Activated T-helper 17 cell treated with anti-CD3 and anti-CD28 coated beads, Interleukin-2, amount 50 U/mL, for 72 hours (primary cell): ENCODE results near the gene RASGRF2. TPM values are rescaled to one million over a fixed set of nuclear protein-coding genes. Genes with fewer than 3 reads are reported as not detected.

Experiments used
- ATAC-seq: fragments of 150-1000 bp; cut with Tn5 transposase; replicated peaks from 2 replicates; pipeline ENCODE4 v1.10.0; 2021; ENCODE audit warnings: mild to moderate bottlenecking, moderate library complexity
- H3K27ac Mint-ChIP-seq: one replicate; pipeline ENCODE4 v1.8.0; 2022; ENCODE audit warnings: mixed read lengths
- H3K27me3 Mint-ChIP-seq: one replicate; pipeline ENCODE4 v1.8.0; 2022; ENCODE audit warnings: mixed read lengths
- H3K36me3 Mint-ChIP-seq: one replicate; pipeline ENCODE4 v1.8.0; 2022; ENCODE audit warnings: low read depth, mild to moderate bottlenecking, mixed read lengths
- H3K4me1 Mint-ChIP-seq: one replicate; pipeline ENCODE4 v1.8.0; 2022; ENCODE audit warnings: mixed read lengths
- H3K4me3 Mint-ChIP-seq: one replicate; pipeline ENCODE4 v1.8.0; 2022; ENCODE audit warnings: mild to moderate bottlenecking, mixed read lengths
- H3K9me3 Mint-ChIP-seq: one replicate; pipeline ENCODE4 v1.8.0; 2022; ENCODE audit warnings: mixed read lengths
- total RNA-seq, 2 donors: library from RNA; stranded (reverse); gene quantifications; one replicate each; pipeline ENCODE4 v1.2.3, GENCODE V29; 2022

RASGRF2 gene
- total RNA-seq, 2 donors from 2014 or later, result 6.8 to 7.6 TPM

DNA sequence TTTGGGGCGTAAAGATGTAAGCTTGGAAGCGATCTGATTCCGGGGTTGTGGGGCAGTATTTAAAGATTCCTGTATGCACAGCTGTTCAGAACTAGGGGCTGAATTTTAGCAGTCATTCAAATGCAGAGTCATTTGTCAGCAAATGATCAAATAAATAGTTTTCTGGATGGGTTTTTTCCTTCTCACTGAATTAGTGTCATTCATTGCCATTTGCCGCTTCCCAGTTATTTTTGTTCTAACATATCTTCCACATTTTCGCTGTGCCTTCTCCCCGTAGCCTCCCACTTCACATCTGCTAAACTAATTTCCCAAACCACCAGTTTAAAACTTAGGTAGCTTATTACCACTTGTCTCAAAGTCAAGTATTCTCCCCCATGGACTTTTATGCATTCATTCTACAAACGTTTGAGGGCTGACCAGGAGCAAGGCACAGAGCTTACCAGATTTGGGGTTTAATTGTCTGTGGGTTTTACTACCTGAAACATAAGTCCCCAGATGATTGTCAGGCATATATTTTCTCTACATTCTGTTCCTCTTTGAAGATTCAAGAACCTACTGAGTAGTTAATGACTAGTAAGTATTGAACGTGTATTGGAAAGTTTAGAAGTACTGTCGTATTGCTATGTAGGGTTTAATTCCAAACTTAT lies 231.7 kb downstream of the RASGRF2 start:
- no peak for ATAC-seq
- H3K4me3 Mint-ChIP-seq, result no peak overlapping the region
- no peak overlapping the region for H3K27ac Mint-ChIP-seq
- peaks cover 11% of the 10 kb centered on the region for H3K36me3 Mint-ChIP-seq
- no peaks in the 10 kb centered on the region for H3K9me3 Mint-ChIP-seq
- H3K27me3 Mint-ChIP-seq, result no peaks in the 10 kb centered on the region
- peaks cover 6% of the 10 kb centered on the region for H3K4me1 Mint-ChIP-seq

DNA sequence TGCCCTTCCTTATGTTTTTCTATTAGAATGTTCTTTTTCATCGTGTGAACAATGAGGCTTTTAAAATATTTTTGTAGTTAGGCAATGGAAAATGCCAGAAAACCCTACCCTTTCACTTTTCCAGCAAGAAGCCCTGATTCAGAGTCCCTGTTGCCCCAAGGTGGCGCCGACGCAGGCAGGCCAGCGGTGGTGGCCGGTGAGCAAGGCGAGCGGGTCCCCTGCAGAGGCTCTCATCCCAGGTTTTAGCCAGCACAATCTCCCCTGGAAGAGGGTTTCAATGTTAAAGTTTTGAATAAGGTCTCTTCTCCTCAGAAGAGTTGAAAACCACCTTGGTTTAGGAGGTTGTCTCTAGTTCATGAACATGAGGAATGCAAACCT lies 232.2 kb downstream of the RASGRF2 start:
- H3K4me1 Mint-ChIP-seq, result peaks cover 6% of the 10 kb centered on the region
- H3K36me3 Mint-ChIP-seq, result peaks cover 10% of the 10 kb centered on the region
- no peak for ATAC-seq
- H3K4me3 Mint-ChIP-seq, result no peak overlapping the region
- no peak overlapping the region for H3K27ac Mint-ChIP-seq
- H3K9me3 Mint-ChIP-seq, result no peaks in the 10 kb centered on the region
- no peaks in the 10 kb centered on the region for H3K27me3 Mint-ChIP-seq

DNA sequence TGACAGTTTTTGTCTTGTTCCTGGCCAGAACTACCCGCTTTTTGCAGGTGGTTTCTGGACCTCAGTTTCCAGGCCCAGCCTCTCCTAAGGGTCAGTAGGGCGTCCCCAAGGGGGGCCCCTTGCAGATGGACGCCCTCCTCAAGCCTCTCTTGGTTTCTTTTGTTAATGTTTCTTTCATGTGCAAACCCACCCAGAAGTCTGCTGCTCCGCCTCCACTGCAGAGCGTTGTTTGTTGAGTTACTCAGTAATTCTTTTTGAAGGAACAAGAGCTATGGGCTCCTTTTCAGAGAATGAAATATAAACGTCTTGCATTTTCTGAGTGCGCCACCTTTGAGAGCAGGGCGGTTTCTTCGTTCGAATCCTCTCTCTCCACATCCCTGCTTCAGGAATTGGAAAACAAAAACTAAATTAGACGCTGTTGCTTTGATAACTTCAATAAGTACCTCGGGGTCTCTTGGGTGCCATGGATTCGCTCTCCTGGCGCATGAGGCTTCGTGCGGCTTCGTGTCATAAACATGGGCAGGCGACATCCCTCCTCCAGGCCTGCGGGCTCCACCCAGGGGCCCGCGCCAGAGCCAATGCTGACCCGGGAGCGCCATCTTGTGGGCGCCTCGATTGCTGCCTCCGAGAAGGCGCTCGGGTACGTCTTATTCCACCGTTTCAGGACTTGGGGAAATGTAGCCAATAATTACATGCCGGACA lies 234.6 kb downstream of the RASGRF2 start:
- Mint-ChIP-seq H3K27me3 (no peaks in the 10 kb centered on the region), H3K9me3 (no peaks in the 10 kb centered on the region), H3K36me3 (no peaks in the 10 kb centered on the region), H3K4me3 (peak overlapping the region; percentile 69), H3K4me1 (peaks cover 6% of the 10 kb centered on the region), H3K27ac (peak overlapping the region; percentile 60)
- peak; percentile 100 for ATAC-seq

DNA sequence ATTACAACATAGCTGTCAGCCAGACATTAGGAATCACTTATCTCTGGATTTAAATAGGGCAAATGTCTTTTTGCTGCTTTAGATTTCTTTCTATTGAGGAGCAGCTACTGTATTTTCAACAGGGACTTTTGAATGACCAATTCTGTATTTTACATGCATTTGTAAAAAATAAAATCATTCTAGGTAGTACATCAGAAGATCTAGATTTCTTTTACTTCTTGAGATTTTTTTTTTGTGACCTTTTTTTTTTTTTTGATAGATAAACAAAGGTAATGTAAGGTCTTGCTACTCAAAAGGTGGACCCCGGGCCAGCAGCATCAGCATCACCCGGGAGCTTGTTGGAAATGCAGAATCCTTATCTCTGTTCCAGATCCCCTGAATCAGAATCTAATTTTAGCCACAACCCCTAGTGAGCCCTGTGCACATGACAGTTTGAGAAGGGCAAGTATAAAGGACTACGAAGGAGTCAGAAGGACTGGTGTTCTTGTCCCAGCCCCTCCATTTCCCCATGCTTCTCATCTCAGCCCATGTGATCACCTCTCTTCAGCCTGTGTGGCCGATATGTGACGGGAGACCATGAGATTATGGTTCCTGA lies 235.3 kb downstream of the RASGRF2 start:
- peaks cover 6% of the 10 kb centered on the region for H3K4me1 Mint-ChIP-seq
- H3K9me3 Mint-ChIP-seq, result no peaks in the 10 kb centered on the region
- no peaks in the 10 kb centered on the region for H3K27me3 Mint-ChIP-seq
- peak overlapping the region; percentile 60 for H3K27ac Mint-ChIP-seq
- H3K4me3 Mint-ChIP-seq, result peak overlapping the region; percentile 69
- ATAC-seq, result no peak
- no peaks in the 10 kb centered on the region for H3K36me3 Mint-ChIP-seq

DNA sequence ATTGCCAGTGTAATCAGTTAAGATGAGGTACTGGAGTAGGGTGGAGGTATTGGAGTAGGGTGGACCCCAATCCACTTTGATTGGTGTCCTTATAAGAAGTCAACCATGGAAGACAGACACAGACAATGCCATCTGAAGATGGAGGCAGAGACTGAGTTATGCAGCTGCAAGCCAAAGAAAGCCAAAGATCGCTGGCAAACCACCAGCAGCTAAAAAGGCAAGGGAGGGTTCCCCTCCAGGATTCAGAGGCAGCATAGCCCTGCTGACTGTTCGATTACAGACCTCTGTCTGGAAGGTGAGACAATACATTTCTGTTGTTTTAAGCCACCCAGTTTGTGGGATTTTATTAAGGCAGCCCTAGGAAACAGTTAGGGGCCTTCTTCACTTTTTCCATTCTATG lies 242.5 kb downstream of the RASGRF2 start:
- Mint-ChIP-seq H3K27ac (no peak overlapping the region), H3K4me3 (no peak overlapping the region), H3K27me3 (no peaks in the 10 kb centered on the region), H3K36me3 (peaks cover 33% of the 10 kb centered on the region), H3K4me1 (no peaks in the 10 kb centered on the region), H3K9me3 (no peaks in the 10 kb centered on the region)
- no peak for ATAC-seq

DNA sequence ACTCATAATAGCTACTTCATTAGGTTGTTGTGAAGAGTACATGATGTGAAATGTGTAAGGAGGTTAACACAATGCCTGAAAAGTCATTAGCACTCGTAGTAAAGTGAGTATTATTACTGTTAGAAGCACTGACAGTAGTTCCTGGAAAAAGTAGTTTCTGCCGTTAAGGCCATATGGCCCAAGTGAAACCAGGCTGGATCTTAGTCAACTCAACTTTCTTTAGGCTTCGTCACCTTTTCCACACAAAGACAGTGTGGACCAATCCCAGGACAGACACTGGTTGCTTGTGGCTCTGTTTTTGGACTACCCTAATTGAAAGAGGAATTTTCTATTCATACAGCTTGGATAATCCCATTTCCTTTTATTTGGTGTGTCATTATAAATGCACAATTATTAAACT lies 243.6 kb downstream of the RASGRF2 start:
- Mint-ChIP-seq H3K4me3 (no peak overlapping the region), H3K9me3 (no peaks in the 10 kb centered on the region), H3K4me1 (no peaks in the 10 kb centered on the region), H3K27me3 (no peaks in the 10 kb centered on the region), H3K36me3 (peaks cover 42% of the 10 kb centered on the region), H3K27ac (no peak overlapping the region)
- peak; percentile 65 for ATAC-seq

DNA sequence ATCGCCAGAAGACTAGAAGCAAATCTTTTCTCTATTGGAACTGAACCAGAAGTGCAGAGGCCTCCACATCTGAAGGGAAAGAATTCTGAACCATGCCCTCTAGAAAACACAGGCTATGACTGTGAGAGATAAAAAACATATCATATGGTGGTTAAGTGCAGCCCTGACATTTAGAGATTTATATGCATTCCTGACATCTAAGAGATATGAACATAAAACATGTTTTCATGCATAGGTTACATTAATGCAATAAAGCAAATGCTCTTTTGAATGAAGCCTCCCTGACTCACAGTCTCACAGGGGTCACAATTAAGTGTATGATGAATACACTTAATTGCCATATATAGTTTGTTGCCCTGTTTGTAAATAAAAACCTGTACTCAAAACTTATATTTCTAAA lies 244.0 kb downstream of the RASGRF2 start:
- H3K9me3 Mint-ChIP-seq, result no peaks in the 10 kb centered on the region
- H3K27ac Mint-ChIP-seq, result no peak overlapping the region
- H3K36me3 Mint-ChIP-seq, result peaks cover 47% of the 10 kb centered on the region
- ATAC-seq, result no peak
- H3K27me3 Mint-ChIP-seq, result no peaks in the 10 kb centered on the region
- no peak overlapping the region for H3K4me3 Mint-ChIP-seq
- H3K4me1 Mint-ChIP-seq, result no peaks in the 10 kb centered on the region

DNA sequence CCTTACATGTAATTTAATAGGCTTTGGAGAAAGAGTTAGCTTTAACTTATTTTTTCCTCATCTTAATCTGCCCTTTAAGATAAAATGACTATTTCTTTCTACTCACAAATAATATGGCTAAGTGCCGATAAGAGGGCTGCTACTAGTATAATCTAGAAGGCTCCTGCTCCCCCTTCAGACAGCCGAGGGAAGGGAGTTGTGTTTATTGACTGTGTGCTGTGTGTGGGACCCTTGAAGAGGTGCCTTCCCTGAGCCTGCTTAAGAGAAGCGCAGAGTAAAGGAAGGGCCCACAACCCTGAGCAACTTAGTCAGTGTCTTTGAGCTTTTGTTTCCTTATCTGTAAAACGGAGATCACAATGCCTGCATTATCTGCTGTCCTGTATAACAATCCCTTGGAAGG lies 244.9 kb downstream of the RASGRF2 start:
- H3K36me3 Mint-ChIP-seq, result peaks cover 53% of the 10 kb centered on the region
- H3K9me3 Mint-ChIP-seq, result no peaks in the 10 kb centered on the region
- H3K4me1 Mint-ChIP-seq, result peaks cover 6% of the 10 kb centered on the region
- H3K4me3 Mint-ChIP-seq, result no peak overlapping the region
- no peak for ATAC-seq
- H3K27ac Mint-ChIP-seq, result peak overlapping the region; percentile 37
- H3K27me3 Mint-ChIP-seq, result no peaks in the 10 kb centered on the region

DNA sequence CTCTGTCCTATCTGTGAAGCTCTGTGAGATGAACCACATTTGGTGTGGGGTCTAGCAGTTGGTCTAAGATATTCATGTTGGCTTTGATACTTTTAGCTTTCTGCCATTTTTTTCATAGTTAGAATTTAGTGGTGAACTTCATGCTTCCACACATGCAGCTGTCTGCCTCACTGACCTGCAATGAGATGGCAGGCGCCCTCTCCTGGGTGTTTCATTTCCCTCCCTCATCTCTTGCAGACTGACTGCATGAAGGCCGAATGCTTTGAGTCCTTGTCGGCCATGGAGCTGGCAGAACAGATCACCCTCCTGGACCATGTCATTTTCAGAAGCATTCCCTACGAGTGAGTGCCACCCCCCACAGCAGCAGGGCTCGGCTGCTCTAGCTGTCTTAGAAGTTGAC lies 246.8 kb downstream of the RASGRF2 start:
- H3K27me3 Mint-ChIP-seq, result no peaks in the 10 kb centered on the region
- no peaks in the 10 kb centered on the region for H3K9me3 Mint-ChIP-seq
- no peak overlapping the region for H3K27ac Mint-ChIP-seq
- no peak for ATAC-seq
- H3K36me3 Mint-ChIP-seq, result peaks cover 61% of the 10 kb centered on the region
- peaks cover 21% of the 10 kb centered on the region for H3K4me1 Mint-ChIP-seq
- no peak overlapping the region for H3K4me3 Mint-ChIP-seq

DNA sequence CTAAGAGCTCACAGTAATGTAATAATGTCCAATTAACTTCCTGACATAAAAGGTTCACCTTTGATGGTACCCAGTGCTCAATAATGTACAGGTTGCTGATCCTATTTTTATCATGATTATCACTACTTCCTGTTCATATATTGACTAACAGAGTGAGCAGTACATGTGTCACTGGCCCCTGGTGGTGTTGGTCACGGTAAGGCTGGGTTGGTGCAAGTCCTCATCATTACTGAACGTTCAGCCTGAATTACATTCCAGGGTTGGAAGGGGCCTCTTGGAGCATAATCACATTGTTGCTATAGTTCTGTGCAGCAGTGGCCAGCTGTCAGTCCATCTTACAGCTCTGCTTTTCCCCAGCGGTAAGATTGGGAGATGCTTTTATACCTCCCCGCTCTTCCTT lies 248.7 kb downstream of the RASGRF2 start:
- H3K4me1 Mint-ChIP-seq, result peaks cover 26% of the 10 kb centered on the region
- ATAC-seq, result peak; percentile 28
- H3K36me3 Mint-ChIP-seq, result peaks cover 65% of the 10 kb centered on the region
- H3K27me3 Mint-ChIP-seq, result no peaks in the 10 kb centered on the region
- no peaks in the 10 kb centered on the region for H3K9me3 Mint-ChIP-seq
- peak overlapping the region; percentile 39 for H3K4me3 Mint-ChIP-seq
- peak overlapping the region; percentile 55 for H3K27ac Mint-ChIP-seq

DNA sequence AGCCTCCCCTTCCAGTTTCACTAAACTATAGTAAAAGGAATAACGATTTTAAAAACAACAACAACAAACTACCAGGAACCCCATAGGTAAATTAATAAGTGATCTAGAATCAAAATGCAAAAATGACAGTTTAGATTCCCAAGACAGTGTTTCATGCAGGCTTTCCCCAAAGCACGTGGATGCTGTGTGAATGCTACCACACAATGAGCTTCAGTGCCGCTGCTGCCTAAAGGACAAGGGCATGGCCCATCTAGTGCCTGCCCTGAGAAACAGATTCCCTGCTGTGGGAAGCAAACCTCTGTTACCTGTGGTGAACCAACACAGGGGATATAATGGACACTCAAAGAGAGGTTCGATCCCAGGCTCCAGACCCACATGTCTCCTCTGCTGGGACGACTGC lies 249.2 kb downstream of the RASGRF2 start:
- peak overlapping the region; percentile 39 for H3K4me3 Mint-ChIP-seq
- ATAC-seq, result no peak
- no peaks in the 10 kb centered on the region for H3K27me3 Mint-ChIP-seq

DNA sequence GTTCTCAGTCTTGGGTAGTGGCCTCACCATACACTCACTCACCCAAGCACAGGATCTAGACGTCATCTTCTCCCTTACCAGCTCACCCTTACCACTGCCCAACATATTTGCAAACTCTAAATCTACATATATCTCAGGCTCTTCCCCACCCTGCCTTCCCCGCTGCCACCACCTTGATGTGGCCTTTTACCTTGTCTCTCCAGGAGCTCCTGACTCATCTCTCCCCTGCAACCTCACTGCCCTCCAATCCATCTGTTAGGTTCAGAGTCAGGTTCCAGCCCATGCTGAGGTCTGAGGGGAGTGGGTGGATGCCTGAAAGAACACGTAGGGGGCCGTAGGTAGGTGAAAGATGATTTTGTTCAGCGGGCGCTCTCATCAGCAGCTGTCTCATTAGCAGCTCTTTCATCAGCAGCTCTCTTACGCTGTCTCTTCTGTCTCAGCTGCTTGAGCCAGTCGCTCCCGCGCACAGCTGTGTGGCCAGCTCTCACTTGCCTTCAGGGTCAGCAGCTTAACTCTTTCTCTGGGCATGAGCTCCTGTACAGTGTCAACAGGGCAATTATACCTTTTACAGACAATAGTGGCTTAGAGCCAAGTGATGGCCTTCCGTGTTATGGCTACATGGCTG lies 249.8 kb downstream of the RASGRF2 start:
- ATAC-seq, result peak; percentile 81
- Mint-ChIP-seq H3K36me3 (peaks cover 67% of the 10 kb centered on the region), H3K27ac (peak overlapping the region; percentile 55), H3K4me1 (peaks cover 33% of the 10 kb centered on the region), H3K9me3 (no peaks in the 10 kb centered on the region), H3K4me3 (peak overlapping the region; percentile 39), H3K27me3 (no peaks in the 10 kb centered on the region)

More for the DNA sequence above, 249.2 kb downstream of the RASGRF2 start:
- Mint-ChIP-seq H3K4me1 (peaks cover 28% of the 10 kb centered on the region), H3K36me3 (peaks cover 61% of the 10 kb centered on the region), H3K27ac (peak overlapping the region; percentile 55), H3K9me3 (no peaks in the 10 kb centered on the region)

DNA sequence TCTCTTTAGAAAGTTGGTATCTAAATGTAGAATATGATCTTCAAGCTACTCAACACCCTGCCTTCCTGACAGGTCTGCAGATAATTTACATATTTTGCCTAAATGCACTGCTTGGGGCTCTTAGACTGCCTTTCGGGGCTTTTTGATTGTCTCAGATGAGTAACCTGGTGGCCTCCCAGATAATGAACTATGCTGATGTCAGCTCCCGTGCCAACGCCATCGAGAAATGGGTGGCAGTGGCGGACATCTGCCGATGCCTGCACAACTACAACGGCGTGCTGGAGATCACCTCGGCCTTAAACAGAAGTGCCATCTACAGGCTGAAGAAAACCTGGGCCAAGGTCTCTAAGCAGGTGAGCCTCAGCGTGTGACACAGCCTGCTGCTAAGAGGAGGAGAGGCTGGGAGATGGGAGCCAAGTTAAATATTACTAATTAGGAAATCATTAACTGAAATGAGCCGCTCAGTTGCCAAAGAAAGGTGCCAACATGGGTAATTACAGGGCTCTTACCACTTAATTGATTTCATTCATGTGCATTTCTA lies 252.1 kb downstream of the RASGRF2 start:
- H3K36me3 Mint-ChIP-seq, result peaks cover 59% of the 10 kb centered on the region
- H3K4me1 Mint-ChIP-seq, result peaks cover 33% of the 10 kb centered on the region
- peak; percentile 54 for ATAC-seq
- H3K4me3 Mint-ChIP-seq, result peak overlapping the region; percentile 53
- peak overlapping the region; percentile 55 for H3K27ac Mint-ChIP-seq
- H3K9me3 Mint-ChIP-seq, result no peaks in the 10 kb centered on the region
- H3K27me3 Mint-ChIP-seq, result no peaks in the 10 kb centered on the region

DNA sequence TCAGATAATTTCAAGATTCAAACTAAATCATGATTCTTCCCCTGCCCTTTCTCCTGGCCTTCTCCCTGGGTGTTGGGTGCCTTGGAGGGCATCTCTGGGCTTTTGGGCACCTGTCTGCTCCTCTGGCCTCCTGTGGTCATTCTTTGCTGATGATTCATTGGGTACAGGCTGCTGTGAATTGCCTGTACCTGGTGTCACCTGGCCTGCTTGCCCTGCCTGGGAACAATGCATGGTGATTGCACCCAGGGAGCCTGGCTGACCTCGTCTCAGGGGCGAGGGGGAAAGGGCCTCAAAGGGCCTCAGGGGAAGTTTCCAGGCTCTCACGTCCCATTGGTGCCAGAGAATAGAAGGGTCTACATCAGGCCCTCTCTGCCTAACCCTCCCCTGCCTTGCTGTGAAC lies 252.9 kb downstream of the RASGRF2 start:
- peaks cover 55% of the 10 kb centered on the region for H3K36me3 Mint-ChIP-seq
- peaks cover 33% of the 10 kb centered on the region for H3K4me1 Mint-ChIP-seq
- H3K9me3 Mint-ChIP-seq, result no peaks in the 10 kb centered on the region
- no peak for ATAC-seq
- H3K27me3 Mint-ChIP-seq, result no peaks in the 10 kb centered on the region
- H3K27ac Mint-ChIP-seq, result peak overlapping the region; percentile 20
- H3K4me3 Mint-ChIP-seq, result peak overlapping the region; percentile 53
